IMR-90 (cell line): Measurements from ENCODE around the gene RSAD1. TPM values are rescaled to one million over a fixed set of nuclear protein-coding genes. Genes with fewer than 3 reads are reported as not detected.

Source experiments
- ATAC-seq: fragments of 200-7000 bp; cut with Tn5 transposase; 2 replicates; pipeline ENCODE4 v1.9.1; 2020; ENCODE audit warnings: low read depth, mild to moderate bottlenecking, moderate library complexity
- BruUV-seq: library from RNA; stranded (reverse); fragments of 400-500 nt; replicated peaks from 2 replicates; lab custom pipeline; 2021; lab: Mats Ljungman, UMichigan
- CTCF ChIA-PET: fragments of 300-600 bp; formaldehyde crosslinking; extraction: SDS; loops from one replicate; lab custom pipeline; 2021; ENCODE audit warnings: antibody characterized with exemption; lab: Yijun Ruan, JAX
- POLR2A ChIA-PET: fragments of 300-600 bp; sonication (Branson Sonifier 250); formaldehyde crosslinking; loops from one replicate; lab custom pipeline; 2022; ENCODE audit warnings: antibody characterized with exemption; ENCODE audit not compliant: unreplicated experiment; lab: Charles Lee
- DNase-seq: peaks from one replicate; pipeline ENCODE4 v3.0.0; 2013
- H2AFZ ChIP-seq: replicated peaks from 2 replicates; pipeline ENCODE3; 2013; ENCODE audit warnings: low read length, mild to moderate bottlenecking; ENCODE audit not compliant: poor library complexity
- H2AK5ac ChIP-seq: 2 replicates; pipeline ENCODE4 v1.6.1; 2013; ENCODE audit warnings: low read depth, low read length, inconsistent platforms
- H2AK9ac ChIP-seq: replicated peaks from 2 replicates; pipeline ENCODE3; 2013; ENCODE audit warnings: mild to moderate bottlenecking, low read depth, low read length, moderate library complexity; ENCODE audit not compliant: poor library complexity
- H2BK120ac ChIP-seq: 2 replicates; pipeline ENCODE4 v1.6.1; 2013; ENCODE audit warnings: low read depth, low read length, inconsistent platforms
- H2BK15ac ChIP-seq: 3 replicates; pipeline ENCODE4 v1.6.1; 2013; ENCODE audit warnings: low read depth, low read length, inconsistent platforms
- H2BK20ac ChIP-seq: 2 replicates; pipeline ENCODE4 v1.6.1; 2013; ENCODE audit warnings: low read depth, mild to moderate bottlenecking, inconsistent platforms, low read length, moderate library complexity
- H2BK5ac ChIP-seq: 2 replicates; pipeline ENCODE4 v1.6.1; 2013; ENCODE audit warnings: mild to moderate bottlenecking, low read depth, low read length, inconsistent platforms; ENCODE audit not compliant: poor library complexity, severe bottlenecking
- H3K14ac ChIP-seq: replicated peaks from 2 replicates; pipeline ENCODE4 v1.6.1; 2013; ENCODE audit warnings: low read depth, low read length, inconsistent platforms
- H3K18ac ChIP-seq: 2 replicates; pipeline ENCODE4 v1.6.1; 2013; ENCODE audit warnings: low read depth, low read length, control low read depth
- H3K23ac ChIP-seq: 2 replicates; pipeline ENCODE4 v1.6.1; 2013; ENCODE audit warnings: low read depth, low read length, inconsistent platforms
- H3K27ac ChIP-seq: 2 replicates; pipeline ENCODE4 v1.5.1; 2013; ENCODE audit warnings: mild to moderate bottlenecking, control low read depth, low read length; ENCODE audit not compliant: insufficient read depth
- H3K27me3 ChIP-seq: 2 replicates; pipeline ENCODE4 v1.6.1; 2013; ENCODE audit warnings: low read length; ENCODE audit not compliant: control insufficient read depth, insufficient read depth
- H3K36me3 ChIP-seq: 2 replicates; pipeline ENCODE4 v1.6.1; 2013; ENCODE audit warnings: low read length, mixed read lengths; ENCODE audit not compliant: control insufficient read depth, insufficient read depth
- H3K4ac ChIP-seq: 2 replicates; pipeline ENCODE4 v1.6.1; 2013; ENCODE audit warnings: low read depth, low read length, inconsistent platforms
- H3K4me1 ChIP-seq: 2 replicates; pipeline ENCODE4 v1.6.1; 2013; ENCODE audit warnings: low read length, mixed read lengths; ENCODE audit not compliant: control insufficient read depth, insufficient read depth
- H3K4me2 ChIP-seq: 2 replicates; pipeline ENCODE4 v1.6.1; 2013; ENCODE audit warnings: low read depth, mild to moderate bottlenecking, control low read depth, low read length, moderate library complexity
- H3K4me3 ChIP-seq: 2 replicates; pipeline ENCODE4 v1.5.1; 2013; ENCODE audit warnings: low read depth, mild to moderate bottlenecking, control low read depth, low read length, moderate library complexity; ENCODE audit not compliant: insufficient read depth
- H3K56ac ChIP-seq: 2 replicates; pipeline ENCODE4 v1.6.1; 2013; ENCODE audit warnings: low read length, inconsistent platforms; ENCODE audit not compliant: insufficient read depth; ENCODE audit errors: extremely low read depth
- H3K79me1 ChIP-seq, 2 experiments: 2 replicates each; pipeline ENCODE4 v1.6.1; 2013; ENCODE audit warnings: low read length in 2 of 2, inconsistent platforms in 1 of 2, low read depth in 1 of 2
- H3K9ac ChIP-seq: 2 replicates; pipeline ENCODE4 v1.6.1; 2013; ENCODE audit warnings: low read depth, low read length, control low read depth
- H3K9me1 ChIP-seq: 2 replicates; pipeline ENCODE4 v1.6.1; 2013; ENCODE audit warnings: low read length, inconsistent platforms; ENCODE audit not compliant: insufficient read depth
- H3K9me3 ChIP-seq: 2 replicates; pipeline ENCODE4 v1.6.1; 2013; ENCODE audit warnings: low read length; ENCODE audit not compliant: control insufficient read depth, insufficient read depth
- H4K20me1 ChIP-seq: 2 replicates; pipeline ENCODE4 v1.6.1; 2013; ENCODE audit warnings: low read length, inconsistent platforms; ENCODE audit not compliant: insufficient read depth
- H4K5ac ChIP-seq: 2 replicates; pipeline ENCODE4 v1.6.1; 2013; ENCODE audit warnings: mild to moderate bottlenecking, low read depth, low read length, control low read depth
- H4K8ac ChIP-seq, 2 experiments: 2 replicates each; pipeline ENCODE4 v1.6.1; 2013; ENCODE audit warnings: low read depth in 2 of 2, low read length in 2 of 2, control low read depth in 1 of 2, inconsistent platforms in 1 of 2
- H4K91ac ChIP-seq: 2 replicates; pipeline ENCODE4 v1.6.1; 2013; ENCODE audit warnings: low read depth, low read length, inconsistent platforms; ENCODE audit not compliant: insufficient read depth
- BHLHE40 ChIP-seq: fragments of 150-350 bp; IDR thresholded peaks from 2 replicates; pipeline ENCODE4 v1.6.1; 2016; ENCODE audit warnings: mild to moderate bottlenecking, low read depth, low read length
- CHD1 ChIP-seq: IDR thresholded peaks from 2 replicates; pipeline ENCODE4 v1.6.1; 2012; ENCODE audit warnings: low read depth, low read length, improper control_type of control experiment
- ELK1 ChIP-seq: fragments of 150-350 bp; IDR thresholded peaks from 2 replicates; pipeline ENCODE4 v1.6.1; 2016; ENCODE audit warnings: low read depth, mild to moderate bottlenecking, low read length, moderate library complexity, borderline replicate concordance
- MAFK ChIP-seq: IDR thresholded peaks from 2 replicates; pipeline ENCODE4 v1.6.1; 2012; ENCODE audit warnings: low read depth, low read length, improper control_type of control experiment
- MAZ ChIP-seq: IDR thresholded peaks from 2 replicates; pipeline ENCODE4 v1.6.1; 2012; ENCODE audit warnings: low read depth, mild to moderate bottlenecking, low read length, improper control_type of control experiment, moderate library complexity, borderline replicate concordance
- MXI1 ChIP-seq: IDR thresholded peaks from 2 replicates; pipeline ENCODE4 v1.6.1; 2012; ENCODE audit warnings: low read depth, mild to moderate bottlenecking, low read length, moderate library complexity, borderline replicate concordance
- POLR2A ChIP-seq: IDR thresholded peaks from 2 replicates; pipeline ENCODE4 v1.6.1; 2012; ENCODE audit warnings: mild to moderate bottlenecking, low read depth, low read length
- RAD21 ChIP-seq: IDR thresholded peaks from 2 replicates; pipeline ENCODE4 v1.6.1; 2012; ENCODE audit warnings: low read length, improper control_type of control experiment
- RCOR1 ChIP-seq: IDR thresholded peaks from 2 replicates; pipeline ENCODE4 v1.6.1; 2012; ENCODE audit warnings: mild to moderate bottlenecking, low read length, improper control_type of control experiment; ENCODE audit not compliant: insufficient replicate concordance
- RFX5 ChIP-seq: IDR thresholded peaks from 2 replicates; pipeline ENCODE4 v1.8.0; 2012; ENCODE audit warnings: low read depth, mild to moderate bottlenecking, low read length, moderate library complexity
- SMC3 ChIP-seq: fragments of 150-350 bp; IDR thresholded peaks from 2 replicates; pipeline ENCODE4 v1.6.1; 2016; ENCODE audit warnings: low read depth, mild to moderate bottlenecking, antibody characterized with exemption, low read length, moderate library complexity
- USF2 ChIP-seq: fragments of 150-350 bp; IDR thresholded peaks from 2 replicates; pipeline ENCODE4 v1.6.1; 2017; ENCODE audit warnings: mild to moderate bottlenecking, antibody characterized with exemption, low read length, low read depth
- WGBS, 2 experiments: methylation state at CpG; one replicate each; pipeline versions ENCODE4 v1.1.5 to v1.1.7; 2013; ENCODE audit warnings: missing lambda C conversion rate in 2 of 2; ENCODE audit not compliant: insufficient read length in 1 of 2; ENCODE audit errors: extremely low coverage in 2 of 2; 5-methylcytosine and 5-hydroxymethylcytosine counted together
- dilution Hi-C: fragments of 300-500 bp; cut with HindIII; formaldehyde crosslinking; loops from one replicate; pipeline ENCODE4 v1.14.3; 2018; ENCODE audit warnings: low sequenced_read_pairs; ENCODE audit not compliant: unreplicated experiment
- in situ Hi-C: fragments of 300-500 bp; cut with MboI; formaldehyde crosslinking; loops from 3 replicates; pipeline ENCODE4 v1.14.3; 2019; ENCODE audit warnings: low sequenced_read_pairs, inconsistent platforms, mixed read lengths
- intact Hi-C: fragments of 100-400 bp; cut with micrococcal nuclease; formaldehyde crosslinking; loops from 2 replicates; pipeline ENCODE4 v1.10.0; 2022
- polyA plus RNA-seq, 3 experiments: library from polyadenylated mRNA; depleted of rRNA; stranded (reverse); fragments of >200 nt; gene quantifications; 2 replicates each; pipeline ENCODE4 v1.2.3, GENCODE V29; 2012; ENCODE audit warnings: low replicate concordance in 1 of 3
- total RNA-seq: library from RNA; depleted of rRNA; stranded (reverse); fragments of >200 nt; gene quantifications from 2 replicates; pipeline ENCODE4 v1.2.3, GENCODE V29; 2012

Gene RSAD1
- total and polyA plus RNA-seq, 2 of the 4 experiments (the other 2 are of a cell fraction): 10.8 to 19.2 TPM

- no peak for TF ChIP-seq MXI1
Measured at GRCh38 chr17:50517504-50518383, 39.1 kb downstream of the RSAD1 start (continued).

- Histone ChIP-seq H3K9ac (no peak overlapping the region), H3K27ac (no peak overlapping the region), H3K27me3 (peaks cover 12% of the 10 kb centered on the region), H2AK9ac (no peak overlapping the region), H3K23ac (no peak overlapping the region), H3K18ac (no peak overlapping the region), H3K56ac (no peak overlapping the region), H3K36me3 (no peaks in the 10 kb centered on the region), H2BK20ac (no peak overlapping the region), H2BK120ac (no peak overlapping the region), H3K4me3 (no peak overlapping the region), H2BK15ac (no peak overlapping the region), H3K4me1 (peaks cover 2% of the 10 kb centered on the region), H2AK5ac (no peak overlapping the region), H4K91ac (no peak overlapping the region), H3K79me1 (no peaks in the 10 kb centered on the region), H2AFZ (no peak overlapping the region), H3K4ac (no peak overlapping the region), H3K4me2 (no peak overlapping the region), H3K9me1 (no peaks in the 10 kb centered on the region), H4K5ac (no peak overlapping the region), H3K14ac (no peak overlapping the region), H2BK5ac (no peak overlapping the region), H4K8ac (no peak overlapping the region), H3K9me3 (no peaks in the 10 kb centered on the region), H4K20me1 (no peaks in the 10 kb centered on the region)
- no TSS peak for BruUV-seq
- intact Hi-C loops: no loop called here
- no peak for ATAC-seq
- DNase-seq: no peak
- in situ Hi-C loops: no loop called here
- dilution Hi-C loops: no loop called here
- 50% methylated on average over 2 of the region's 13 CpGs; no CpG with 5 or more reads in 1 of the 2 experiments for WGBS, 2 experiments
- ChIA-PET CTCF (no interaction called here), POLR2A (no interaction called here)
- no peak for TF ChIP-seq RAD21
- TF ChIP-seq POLR2A: no peak
- TF ChIP-seq RCOR1: no peak
- TF ChIP-seq USF2: no peak
- TF ChIP-seq SMC3: no peak
- no peak for TF ChIP-seq BHLHE40
- no peak for TF ChIP-seq RFX5
- TF ChIP-seq MAFK: no peak
- no peak for TF ChIP-seq ELK1
- no peak for TF ChIP-seq MAZ
- no peak for TF ChIP-seq CHD1
- TF ChIP-seq MXI1: no peak
Measured at GRCh38 chr17:50518384-50519023, 39.8 kb downstream of the RSAD1 start.
